Liver (tissue), 9 donors: ENCODE results near the gene MTA3. TPM values are rescaled to one million over a fixed set of nuclear protein-coding genes. Genes with fewer than 3 reads are reported as not detected.

ENCODE experiments used
- DNase-seq: peaks from one replicate; pipeline ENCODE4 v3.0.0-alpha.2; 2017; ENCODE audit warnings: low spot score
- H3K27ac ChIP-seq, 2 donors: one replicate each; pipeline ENCODE4 v1.7.0; 2013; ENCODE audit warnings: inconsistent platforms in 2 of 2, low read length in 2 of 2, control low read depth in 1 of 2, low read depth in 1 of 2, mild to moderate bottlenecking in 1 of 2
- H3K27me3 ChIP-seq, 4 donors: one replicate each; pipeline versions ENCODE4 v1.6.1 to v1.7.0; 2013; ENCODE audit warnings: low read length in 3 of 4, inconsistent platforms in 1 of 4, mild to moderate bottlenecking in 1 of 4, moderate library complexity in 1 of 4; ENCODE audit not compliant: control insufficient read depth in 4 of 4, insufficient read depth in 4 of 4
- H3K36me3 ChIP-seq, 4 donors: one replicate each; pipeline versions ENCODE4 v1.6.1 to v1.7.0; 2013; ENCODE audit warnings: low read length in 3 of 4, mild to moderate bottlenecking in 3 of 4, low read depth in 1 of 4, moderate library complexity in 1 of 4; ENCODE audit not compliant: control insufficient read depth in 4 of 4, insufficient read depth in 3 of 4
- H3K4me1 ChIP-seq, 4 donors: one replicate each; pipeline versions ENCODE4 v1.6.1 to v1.7.0; 2013; ENCODE audit warnings: low read length in 3 of 4, mild to moderate bottlenecking in 3 of 4, moderate library complexity in 1 of 4; ENCODE audit not compliant: control insufficient read depth in 4 of 4, insufficient read depth in 4 of 4
- H3K4me3 ChIP-seq, 3 donors: one replicate each; pipeline versions ENCODE4 v1.6.1 to v1.7.0; 2013; ENCODE audit warnings: low read length in 3 of 3, control low read depth in 1 of 3, low read depth in 1 of 3, mild to moderate bottlenecking in 1 of 3
- H3K9ac ChIP-seq, 2 donors: one replicate each; pipeline ENCODE4 v1.7.0; 2013; ENCODE audit warnings: low read length in 2 of 2, mild to moderate bottlenecking in 2 of 2, moderate library complexity in 2 of 2, control low read depth in 1 of 2, low read depth in 1 of 2
- H3K9me3 ChIP-seq, 4 donors: one replicate each; pipeline versions ENCODE4 v1.6.1 to v1.7.0; 2013; ENCODE audit warnings: low read length in 3 of 4; ENCODE audit not compliant: control insufficient read depth in 4 of 4
- FOXA1 ChIP-seq: IDR thresholded peaks from 2 replicates; pipeline ENCODE4 v1.6.1; 2016; ENCODE audit warnings: antibody characterized with exemption
- FOXA2 ChIP-seq: IDR thresholded peaks from 2 replicates; pipeline ENCODE4 v1.6.1; 2016; ENCODE audit warnings: antibody characterized with exemption
- GABPA ChIP-seq, 2 donors: IDR thresholded peaks in 1 of 2; conservative IDR thresholded peaks in 1 of 2; 2 replicates each; pipeline ENCODE4 v1.6.1; 2016; ENCODE audit warnings: antibody characterized with exemption in 2 of 2, mild to moderate bottlenecking in 1 of 2, moderate library complexity in 1 of 2
- HNF4A ChIP-seq, 2 donors: conservative IDR thresholded peaks; 2 replicates each; pipeline ENCODE4 v1.6.1; 2016; ENCODE audit warnings: antibody characterized with exemption in 2 of 2, mild to moderate bottlenecking in 2 of 2
- HNF4G ChIP-seq: IDR thresholded peaks from 2 replicates; pipeline ENCODE4 v1.6.1; 2016; ENCODE audit warnings: antibody characterized with exemption
- JUND ChIP-seq, 2 donors: IDR thresholded peaks; 2 replicates each; pipeline ENCODE4 v1.6.1; 2016; ENCODE audit warnings: antibody characterized with exemption in 2 of 2
- RXRA ChIP-seq, 2 donors: IDR thresholded peaks; 2 replicates each; pipeline ENCODE4 v1.6.1; 2017 to 2018; ENCODE audit warnings: antibody characterized with exemption in 2 of 2, mild to moderate bottlenecking in 1 of 2
- SP1 ChIP-seq: IDR thresholded peaks from 2 replicates; pipeline ENCODE4 v1.6.1; 2018; ENCODE audit warnings: antibody characterized with exemption, mild to moderate bottlenecking
- TAF1 ChIP-seq: conservative IDR thresholded peaks from 2 replicates; pipeline ENCODE4 v1.6.1; 2016; ENCODE audit warnings: antibody characterized with exemption, mild to moderate bottlenecking
- YY1 ChIP-seq: IDR thresholded peaks from 2 replicates; pipeline ENCODE4 v1.6.1; 2016; ENCODE audit warnings: antibody characterized with exemption, mild to moderate bottlenecking
- WGBS: extraction: QIAGEN DNeasy Blood & Tissue Kit; methylation state at CpG from one replicate; pipeline ENCODE4 v1.1.7; 2013; 5-methylcytosine and 5-hydroxymethylcytosine counted together
- polyA plus RNA-seq, 2 donors: library from polyadenylated mRNA; stranded (reverse) in 1 of 2; unstranded in 1 of 2; fragments of 200-250 nt in 1 of 2; fragments of >200 nt in 1 of 2; fragmentation: Nextera tagmentation in 1 of 2; extraction: Ambion mirVana in 1 of 2; gene quantifications; one replicate each; pipeline versions ENCODE4 v1.2.1 to v1.2.3, GENCODE V29; 2013 to 2015
- total RNA-seq, 2 donors: library from RNA; depleted of rRNA; stranded (reverse); fragments of >200 nt; gene quantifications; one replicate each; pipeline ENCODE4 v1.2.3, GENCODE V29; 2014
- TF ChIP-seq, protein P1 (sequence below): IDR thresholded peaks from 2 replicates; pipeline ENCODE4 v1.6.1; 2016; ENCODE audit warnings: antibody characterized with exemption, mild to moderate bottlenecking
- TF ChIP-seq, protein P2 (sequence below): fragments of 150-350 bp; IDR thresholded peaks from 2 replicates; pipeline ENCODE4 v1.5.1; 2017; ENCODE audit warnings: improper control_type of control experiment, low read depth, low read length; ENCODE audit not compliant: missing input control
- TF ChIP-seq, protein P3 (sequence below): IDR thresholded peaks from 2 replicates; pipeline ENCODE4 v1.6.1; 2016; ENCODE audit warnings: antibody characterized with exemption
- TF ChIP-seq, protein P4 (sequence below): IDR thresholded peaks from 2 replicates; pipeline ENCODE4 v1.6.1; 2016; ENCODE audit warnings: antibody characterized with exemption
- donor health status: healthy.
- donor health status: healthy.
- donor health status: healthy.
- donor health status: healthy.
- donor health status: healthy.

The MTA3 gene
- total and polyA plus RNA-seq, 4 donors = 5.5 to 10.3 (median 6.8) TPM

DNA sequence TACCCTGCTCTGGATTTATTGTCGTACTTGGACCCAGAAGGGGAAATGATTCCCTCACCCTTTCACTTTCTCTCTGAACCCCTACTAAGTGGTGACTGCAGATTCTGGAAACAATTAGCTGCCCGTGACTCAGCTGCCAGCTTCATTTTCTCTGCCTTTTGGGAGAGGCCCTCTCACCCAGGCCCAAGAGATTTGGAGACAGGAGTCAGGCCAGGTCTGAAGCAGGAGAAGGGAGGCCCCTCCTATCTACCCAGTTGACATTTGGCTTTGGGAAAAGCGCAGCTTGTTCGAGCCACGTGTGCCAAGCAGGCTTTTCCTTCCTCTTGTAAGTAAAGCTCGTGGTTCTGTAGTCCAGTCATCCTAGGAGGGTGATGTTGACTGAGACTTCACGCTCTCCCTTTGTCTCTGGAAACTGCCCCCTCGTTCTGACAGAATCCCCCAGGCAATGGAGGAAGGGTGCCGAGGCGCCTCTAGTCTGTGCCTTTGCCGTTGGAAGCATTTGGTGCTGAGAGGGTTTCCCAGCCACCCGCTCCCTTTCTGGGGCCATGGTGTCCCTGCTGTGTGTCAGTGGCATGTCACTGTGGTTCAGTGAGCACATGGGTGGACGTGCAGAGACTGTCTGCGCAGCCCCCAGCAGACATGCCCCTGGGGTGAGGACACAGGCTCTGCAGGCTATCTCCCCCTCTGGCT, 186.9 kb downstream of the MTA3 start:
- Histone ChIP-seq H3K9ac (no peak overlapping the region), H3K27me3 (no peaks in the 10 kb centered on the region), H3K36me3 (no peaks in the 10 kb centered on the region), H3K27ac (no peak overlapping the region), H3K4me1 (peaks cover 3 to 23% (median 13%) of the 10 kb centered on the region in 4 donors), H3K4me3 (no peak overlapping the region), H3K9me3 (no peaks in the 10 kb centered on the region)
- DNase-seq = no peak
- WGBS = 87% methylated on average over 14 of the region's 14 CpGs
- TF ChIP-seq RXRA (IDR thresholded peaks at IDR 0.05) (no peak), FOXA2 (no peak), JUND (IDR thresholded peaks at IDR 0.05) (no peak), SP1 (no peak), FOXA1 (no peak), YY1 (no peak), GABPA (IDR thresholded peaks at IDR 0.05 in 1 of 2, conservative IDR thresholded peaks at IDR 0.05 in 1 of 2) (no peak), HNF4G (no peak), TAF1 (no peak)
- TF ChIP-seq, protein P1, sequence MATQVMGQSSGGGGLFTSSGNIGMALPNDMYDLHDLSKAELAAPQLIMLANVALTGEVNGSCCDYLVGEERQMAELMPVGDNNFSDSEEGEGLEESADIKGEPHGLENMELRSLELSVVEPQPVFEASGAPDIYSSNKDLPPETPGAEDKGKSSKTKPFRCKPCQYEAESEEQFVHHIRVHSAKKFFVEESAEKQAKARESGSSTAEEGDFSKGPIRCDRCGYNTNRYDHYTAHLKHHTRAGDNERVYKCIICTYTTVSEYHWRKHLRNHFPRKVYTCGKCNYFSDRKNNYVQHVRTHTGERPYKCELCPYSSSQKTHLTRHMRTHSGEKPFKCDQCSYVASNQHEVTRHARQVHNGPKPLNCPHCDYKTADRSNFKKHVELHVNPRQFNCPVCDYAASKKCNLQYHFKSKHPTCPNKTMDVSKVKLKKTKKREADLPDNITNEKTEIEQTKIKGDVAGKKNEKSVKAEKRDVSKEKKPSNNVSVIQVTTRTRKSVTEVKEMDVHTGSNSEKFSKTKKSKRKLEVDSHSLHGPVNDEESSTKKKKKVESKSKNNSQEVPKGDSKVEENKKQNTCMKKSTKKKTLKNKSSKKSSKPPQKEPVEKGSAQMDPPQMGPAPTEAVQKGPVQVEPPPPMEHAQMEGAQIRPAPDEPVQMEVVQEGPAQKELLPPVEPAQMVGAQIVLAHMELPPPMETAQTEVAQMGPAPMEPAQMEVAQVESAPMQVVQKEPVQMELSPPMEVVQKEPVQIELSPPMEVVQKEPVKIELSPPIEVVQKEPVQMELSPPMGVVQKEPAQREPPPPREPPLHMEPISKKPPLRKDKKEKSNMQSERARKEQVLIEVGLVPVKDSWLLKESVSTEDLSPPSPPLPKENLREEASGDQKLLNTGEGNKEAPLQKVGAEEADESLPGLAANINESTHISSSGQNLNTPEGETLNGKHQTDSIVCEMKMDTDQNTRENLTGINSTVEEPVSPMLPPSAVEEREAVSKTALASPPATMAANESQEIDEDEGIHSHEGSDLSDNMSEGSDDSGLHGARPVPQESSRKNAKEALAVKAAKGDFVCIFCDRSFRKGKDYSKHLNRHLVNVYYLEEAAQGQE = no peak
- TF ChIP-seq, protein P2, sequence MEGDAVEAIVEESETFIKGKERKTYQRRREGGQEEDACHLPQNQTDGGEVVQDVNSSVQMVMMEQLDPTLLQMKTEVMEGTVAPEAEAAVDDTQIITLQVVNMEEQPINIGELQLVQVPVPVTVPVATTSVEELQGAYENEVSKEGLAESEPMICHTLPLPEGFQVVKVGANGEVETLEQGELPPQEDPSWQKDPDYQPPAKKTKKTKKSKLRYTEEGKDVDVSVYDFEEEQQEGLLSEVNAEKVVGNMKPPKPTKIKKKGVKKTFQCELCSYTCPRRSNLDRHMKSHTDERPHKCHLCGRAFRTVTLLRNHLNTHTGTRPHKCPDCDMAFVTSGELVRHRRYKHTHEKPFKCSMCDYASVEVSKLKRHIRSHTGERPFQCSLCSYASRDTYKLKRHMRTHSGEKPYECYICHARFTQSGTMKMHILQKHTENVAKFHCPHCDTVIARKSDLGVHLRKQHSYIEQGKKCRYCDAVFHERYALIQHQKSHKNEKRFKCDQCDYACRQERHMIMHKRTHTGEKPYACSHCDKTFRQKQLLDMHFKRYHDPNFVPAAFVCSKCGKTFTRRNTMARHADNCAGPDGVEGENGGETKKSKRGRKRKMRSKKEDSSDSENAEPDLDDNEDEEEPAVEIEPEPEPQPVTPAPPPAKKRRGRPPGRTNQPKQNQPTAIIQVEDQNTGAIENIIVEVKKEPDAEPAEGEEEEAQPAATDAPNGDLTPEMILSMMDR = no peak
- TF ChIP-seq, protein P3, sequence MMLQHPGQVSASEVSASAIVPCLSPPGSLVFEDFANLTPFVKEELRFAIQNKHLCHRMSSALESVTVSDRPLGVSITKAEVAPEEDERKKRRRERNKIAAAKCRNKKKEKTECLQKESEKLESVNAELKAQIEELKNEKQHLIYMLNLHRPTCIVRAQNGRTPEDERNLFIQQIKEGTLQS = no peak
- TF ChIP-seq, protein P4, sequence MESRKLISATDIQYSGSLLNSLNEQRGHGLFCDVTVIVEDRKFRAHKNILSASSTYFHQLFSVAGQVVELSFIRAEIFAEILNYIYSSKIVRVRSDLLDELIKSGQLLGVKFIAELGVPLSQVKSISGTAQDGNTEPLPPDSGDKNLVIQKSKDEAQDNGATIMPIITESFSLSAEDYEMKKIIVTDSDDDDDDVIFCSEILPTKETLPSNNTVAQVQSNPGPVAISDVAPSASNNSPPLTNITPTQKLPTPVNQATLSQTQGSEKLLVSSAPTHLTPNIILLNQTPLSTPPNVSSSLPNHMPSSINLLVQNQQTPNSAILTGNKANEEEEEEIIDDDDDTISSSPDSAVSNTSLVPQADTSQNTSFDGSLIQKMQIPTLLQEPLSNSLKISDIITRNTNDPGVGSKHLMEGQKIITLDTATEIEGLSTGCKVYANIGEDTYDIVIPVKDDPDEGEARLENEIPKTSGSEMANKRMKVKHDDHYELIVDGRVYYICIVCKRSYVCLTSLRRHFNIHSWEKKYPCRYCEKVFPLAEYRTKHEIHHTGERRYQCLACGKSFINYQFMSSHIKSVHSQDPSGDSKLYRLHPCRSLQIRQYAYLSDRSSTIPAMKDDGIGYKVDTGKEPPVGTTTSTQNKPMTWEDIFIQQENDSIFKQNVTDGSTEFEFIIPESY = no peak

DNA sequence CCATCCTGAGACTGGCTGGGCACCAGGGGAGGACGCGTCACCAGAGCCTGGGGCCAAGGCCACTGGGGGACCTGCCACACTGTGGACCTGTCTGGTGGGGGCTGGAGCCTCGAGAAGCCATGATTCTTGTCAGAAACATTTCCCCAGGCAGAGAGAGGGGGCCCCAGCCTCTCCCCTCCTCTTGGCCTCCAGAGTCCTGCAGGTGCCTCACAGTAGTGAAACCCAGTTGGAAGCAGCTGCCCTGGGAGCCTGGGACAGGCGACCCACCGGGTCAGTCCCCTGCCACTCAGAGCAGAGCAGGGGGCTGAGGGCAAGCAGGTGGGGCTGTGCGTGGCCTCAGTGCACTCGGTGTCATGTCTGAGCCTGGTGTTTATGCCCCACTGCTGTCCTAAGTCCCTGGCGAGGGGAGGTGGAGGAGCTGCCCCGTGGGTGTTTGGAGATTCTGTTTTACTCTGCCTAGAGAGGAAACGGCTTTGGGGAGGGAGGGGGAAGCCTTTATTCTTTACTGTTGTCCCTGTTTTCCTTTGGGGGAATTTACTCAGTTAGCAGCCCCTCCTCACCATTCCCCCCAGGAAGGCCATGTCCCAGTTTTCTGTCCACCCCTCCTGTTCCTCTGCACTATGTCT, 187.8 kb downstream of the MTA3 start:
- Histone ChIP-seq H3K4me3 (no peak overlapping the region), H3K9ac (no peak overlapping the region), H3K36me3 (no peaks in the 10 kb centered on the region), H3K4me1 (peaks cover 3 to 23% (median 13%) of the 10 kb centered on the region in 4 donors), H3K27ac (no peak overlapping the region), H3K27me3 (no peaks in the 10 kb centered on the region), H3K9me3 (no peaks in the 10 kb centered on the region)
- TF ChIP-seq FOXA1 (no peak), YY1 (no peak), RXRA (IDR thresholded peaks at IDR 0.05) (no peak), HNF4A (conservative IDR thresholded peaks at IDR 0.05) (no peak)
- TF ChIP-seq, protein P3 = no peak
- no peak for DNase-seq
- WGBS = 91% methylated on average over 10 of the region's 10 CpGs
